Ovary (tissue), 3 donors: Measurements from ENCODE around the gene KDM2A.

Experiments
- CTCF ChIP-seq, 3 donors: fragments of 450-650 bp in 2 of 3; fragments of 200-600 bp in 1 of 3; IDR thresholded peaks; one replicate each; pipeline versions ENCODE4 v1.5.1 to v1.8.0; 2016 to 2022; ENCODE audit warnings: antibody characterized with exemption in 3 of 3, mild to moderate bottlenecking in 1 of 3
- EP300 ChIP-seq: sonication (generic); formaldehyde crosslinking; IDR thresholded peaks from one replicate; pipeline ENCODE4 v1.6.1; 2017; ENCODE audit warnings: antibody characterized with exemption
- POLR2A ChIP-seq: fragments of 450-650 bp; IDR thresholded peaks from one replicate; pipeline ENCODE4 v1.6.1; 2017; ENCODE audit warnings: antibody characterized with exemption, mild to moderate bottlenecking, moderate library complexity
- donor health status: DM: no; HTN: no; CAD: no.

- TF ChIP-seq CTCF (IDR thresholded peaks at IDR 0.05) (no peak), EP300 (no peak), POLR2A (no peak)
These were observed 187.9 kb downstream of the KDM2A start for GRCh38 chr11:67306769-67307544.
